Astrocyte (in vitro differentiated cells and primary cell): ENCODE results near the gene IDH3B. TPM values are rescaled to one million over a fixed set of nuclear protein-coding genes. Genes with fewer than 3 reads are reported as not detected.

ENCODE experiments used
- DNase-seq: peaks from one replicate; pipeline ENCODE4 v3.0.0-alpha.2; 2010; ENCODE audit warnings: low read depth
- FAIRE-seq: peaks from 2 replicates; lab custom pipeline; 2011; peaks lifted over from hg19 to GRCh38; lab: Jason Lieb, UNC
- H2AFZ ChIP-seq: 2 replicates; pipeline ENCODE4 v1.6.0; 2012; ENCODE audit warnings: low read depth, low read length, inconsistent platforms
- H3K27ac ChIP-seq: 2 replicates; pipeline ENCODE4 v1.5.1; 2011; ENCODE audit warnings: low read depth, low read length, inconsistent platforms
- H3K27me3 ChIP-seq: 2 replicates; pipeline ENCODE4 v1.6.0; 2011; ENCODE audit warnings: low read length, inconsistent platforms; ENCODE audit not compliant: insufficient read depth
- H3K36me3 ChIP-seq: 2 replicates; pipeline ENCODE4 v1.5.1; 2011; ENCODE audit warnings: low read length, inconsistent platforms; ENCODE audit not compliant: insufficient read depth
- H3K4me1 ChIP-seq: 2 replicates; pipeline ENCODE4 v1.5.1; 2011; ENCODE audit warnings: low read length, inconsistent platforms; ENCODE audit not compliant: insufficient read depth
- H3K4me2 ChIP-seq: 2 replicates; pipeline ENCODE4 v1.6.0; 2012; ENCODE audit warnings: low read length, inconsistent platforms
- H3K4me3 ChIP-seq: 2 replicates; pipeline ENCODE4 v1.5.1; 2011; ENCODE audit warnings: low read depth, mild to moderate bottlenecking, low read length, inconsistent platforms; ENCODE audit not compliant: insufficient read depth
- H3K79me2 ChIP-seq: 2 replicates; pipeline ENCODE4 v1.6.0; 2012; ENCODE audit warnings: mild to moderate bottlenecking, low read length, inconsistent platforms; ENCODE audit not compliant: insufficient read depth
- H3K9ac ChIP-seq: 2 replicates; pipeline ENCODE4 v1.6.0; 2012; ENCODE audit warnings: mild to moderate bottlenecking, low read length, inconsistent platforms
- H3K9me3 ChIP-seq: 2 replicates; pipeline ENCODE4 v1.5.1; 2012; ENCODE audit warnings: low read depth, mild to moderate bottlenecking, low read length, inconsistent platforms; ENCODE audit not compliant: insufficient read depth
- H4K20me1 ChIP-seq: 2 replicates; pipeline ENCODE4 v1.6.0; 2012; ENCODE audit warnings: low read length, inconsistent platforms; ENCODE audit not compliant: insufficient read depth
- H3K27ac Mint-ChIP-seq: one replicate; pipeline ENCODE4 v1.8.0; 2021; ENCODE audit warnings: mild to moderate bottlenecking, mixed read lengths; ENCODE audit not compliant: unreplicated experiment
- H3K27me3 Mint-ChIP-seq: one replicate; pipeline ENCODE4 v1.8.0; 2021; ENCODE audit warnings: low read depth, mixed read lengths; ENCODE audit not compliant: unreplicated experiment
- H3K36me3 Mint-ChIP-seq: one replicate; pipeline ENCODE4 v1.8.0; 2021; ENCODE audit warnings: low read depth, mixed read lengths; ENCODE audit not compliant: unreplicated experiment
- H3K4me1 Mint-ChIP-seq: one replicate; pipeline ENCODE4 v1.8.0; 2021; ENCODE audit warnings: low read depth, mixed read lengths; ENCODE audit not compliant: unreplicated experiment
- H3K4me3 Mint-ChIP-seq: one replicate; pipeline ENCODE4 v1.8.0; 2021; ENCODE audit warnings: mild to moderate bottlenecking, moderate library complexity, mixed read lengths; ENCODE audit not compliant: unreplicated experiment
- H3K9me3 Mint-ChIP-seq: one replicate; pipeline ENCODE4 v1.8.0; 2021; ENCODE audit warnings: mild to moderate bottlenecking, mixed read lengths; ENCODE audit not compliant: unreplicated experiment
- CTCF ChIP-seq: IDR thresholded peaks from 2 replicates; pipeline ENCODE4 v1.5.1; 2011; ENCODE audit warnings: low read depth, mild to moderate bottlenecking, inconsistent platforms, low read length, moderate library complexity; ENCODE audit not compliant: insufficient read depth
- EZH2 ChIP-seq: IDR thresholded peaks from 2 replicates; pipeline ENCODE4 v1.6.1; 2012; ENCODE audit warnings: mild to moderate bottlenecking, low read length, inconsistent platforms; ENCODE audit not compliant: insufficient read depth
- total RNA-seq: library from RNA; stranded (reverse); gene quantifications from 2 replicates; pipeline ENCODE4 v1.2.1, GENCODE V29; 2021

Gene IDH3B
- total RNA-seq, 1 donor from 2014 or later: 74.8 TPM

- H3K27ac Mint-ChIP-seq: no peak overlapping the region
- H3K79me2 ChIP-seq: no peaks in the 10 kb centered on the region
- no peak overlapping the region for H3K27ac ChIP-seq
- H2AFZ ChIP-seq: no peak overlapping the region
- no peaks in the 10 kb centered on the region for H4K20me1 ChIP-seq
- H3K4me2 ChIP-seq: no peak overlapping the region
- DNase-seq: no peak
- no peak for TF ChIP-seq EZH2
- TF ChIP-seq CTCF: no peak
- no peak for FAIRE-seq
- no peak overlapping the region for H3K4me3 Mint-ChIP-seq
- H3K36me3 ChIP-seq: no peaks in the 10 kb centered on the region
- no peak overlapping the region for H3K4me3 ChIP-seq
- H3K9ac ChIP-seq: no peak overlapping the region
- no peaks in the 10 kb centered on the region for H3K9me3 ChIP-seq
- H3K4me1 Mint-ChIP-seq: no peaks in the 10 kb centered on the region
- H3K27me3 Mint-ChIP-seq: peaks cover 65% of the 10 kb centered on the region
- H3K9me3 Mint-ChIP-seq: peaks cover 2% of the 10 kb centered on the region
- no peaks in the 10 kb centered on the region for H3K36me3 Mint-ChIP-seq
- peaks cover 17% of the 10 kb centered on the region for H3K27me3 ChIP-seq
- H3K4me1 ChIP-seq: no peaks in the 10 kb centered on the region
Measured at GRCh38 chr20:2700913-2701620, 37.1 kb upstream of the IDH3B start.

GRCh38 chr20:2699775-2700413 is 35.9 kb upstream of the IDH3B start:
- H3K4me3 Mint-ChIP-seq: no peak overlapping the region
- no peaks in the 10 kb centered on the region for H3K4me1 ChIP-seq
- no peak for FAIRE-seq
- peaks cover 3% of the 10 kb centered on the region for H4K20me1 ChIP-seq
- no peaks in the 10 kb centered on the region for H3K36me3 Mint-ChIP-seq
- H3K27me3 Mint-ChIP-seq: peaks cover 72% of the 10 kb centered on the region
- no peaks in the 10 kb centered on the region for H3K79me2 ChIP-seq
- H3K4me2 ChIP-seq: no peak overlapping the region
- H3K9ac ChIP-seq: no peak overlapping the region
- no peak overlapping the region for H3K27ac ChIP-seq
- no peaks in the 10 kb centered on the region for H3K4me1 Mint-ChIP-seq
- no peak for TF ChIP-seq CTCF
- no peak for TF ChIP-seq EZH2
- H3K36me3 ChIP-seq: no peaks in the 10 kb centered on the region
- H2AFZ ChIP-seq: no peak overlapping the region
- H3K4me3 ChIP-seq: no peak overlapping the region
- peaks cover 29% of the 10 kb centered on the region for H3K27me3 ChIP-seq
- H3K9me3 Mint-ChIP-seq: peaks cover 7% of the 10 kb centered on the region
- DNase-seq: no peak
- no peaks in the 10 kb centered on the region for H3K9me3 ChIP-seq
- no peak overlapping the region for H3K27ac Mint-ChIP-seq

GRCh38 chr20:2698912-2699311 is 34.9 kb upstream of the IDH3B start:
- H3K27me3 Mint-ChIP-seq: peaks cover 73% of the 10 kb centered on the region
- H3K27ac ChIP-seq: no peak overlapping the region
- no peak for FAIRE-seq

More at GRCh38 chr20:2698912-2699311, 34.9 kb upstream of the IDH3B start:
- DNase-seq: no peak
- TF ChIP-seq CTCF (no peak), EZH2 (no peak)
- Histone ChIP-seq H3K27me3 (peaks cover 39% of the 10 kb centered on the region), H3K9me3 (no peaks in the 10 kb centered on the region), H3K36me3 (no peaks in the 10 kb centered on the region), H4K20me1 (peaks cover 12% of the 10 kb centered on the region), H3K79me2 (no peaks in the 10 kb centered on the region), H3K4me3 (no peak overlapping the region), H3K4me1 (no peaks in the 10 kb centered on the region), H3K9ac (no peak overlapping the region), H3K4me2 (no peak overlapping the region), H2AFZ (no peak overlapping the region)
- Mint-ChIP-seq H3K4me3 (no peak overlapping the region), H3K4me1 (no peaks in the 10 kb centered on the region), H3K9me3 (peaks cover 5% of the 10 kb centered on the region), H3K36me3 (no peaks in the 10 kb centered on the region), H3K27ac (no peak overlapping the region)
